ACC112 (cell line): ENCODE data around the gene AKAP10.
A peak's percentile ranks its signal among the peaks of the same experiment; 100 is the strongest.
"Not testable (repeated sequence)": the region's sequence is repeated elsewhere in the genome, so short reads cannot be mapped to it uniquely, and the experiment has no call there.

Experiments
- H2AFZ ChIP-seq: fragments of 200-600 bp; sonication (generic); one replicate; pipeline ENCODE4 v1.6.0; 2017; ENCODE audit warnings: antibody characterized with exemption, low read length; ENCODE audit not compliant: unreplicated experiment
- H3K27ac ChIP-seq: fragments of 200-600 bp; sonication (generic); 2 replicates; pipeline ENCODE4 v1.5.1; 2014; ENCODE audit warnings: low read depth, mild to moderate bottlenecking, antibody characterized with exemption, low read length, moderate library complexity
- H3K27me3 ChIP-seq: fragments of 200-600 bp; sonication (generic); 2 replicates; pipeline ENCODE4 v1.6.1; 2014; ENCODE audit warnings: mild to moderate bottlenecking, antibody characterized with exemption, low read length, moderate library complexity, mixed read lengths; ENCODE audit not compliant: insufficient read depth
- H3K36me3 ChIP-seq: fragments of 200-600 bp; sonication (generic); 2 replicates; pipeline ENCODE4 v1.6.1; 2016; ENCODE audit warnings: mild to moderate bottlenecking, antibody characterized with exemption, low read length, moderate library complexity, mixed read lengths; ENCODE audit not compliant: insufficient read depth
- H3K4me1 ChIP-seq: fragments of 200-600 bp; sonication (generic); one replicate; pipeline ENCODE4 v1.6.1; 2016; ENCODE audit warnings: low read length, mixed read lengths; ENCODE audit not compliant: insufficient read depth, unreplicated experiment, control insufficient read depth
- H3K4me3 ChIP-seq: fragments of 200-600 bp; sonication (generic); 2 replicates; pipeline ENCODE4 v1.5.1; 2014; ENCODE audit warnings: mild to moderate bottlenecking, low read depth, low read length
- H3K79me2 ChIP-seq: fragments of 200-600 bp; sonication (generic); one replicate; pipeline ENCODE4 v1.6.0; 2016; ENCODE audit warnings: low read length; ENCODE audit not compliant: control insufficient read depth, unreplicated experiment, insufficient read depth

The AKAP10 gene

GRCh38 chr17:19978209-19978802 is 678 bp upstream of the AKAP10 start:
- Histone ChIP-seq H3K27ac (peak overlapping the region; percentile 64; the same call in 1 of the 2 replicates), H2AFZ (peak overlapping the region; percentile 97), H3K4me3 (peak overlapping the region; percentile 96), H3K36me3 (no peaks in the 10 kb centered on the region), H3K27me3 (no peaks in the 10 kb centered on the region), H3K4me1 (peaks cover 20% of the 10 kb centered on the region), H3K79me2 (peaks cover 54% of the 10 kb centered on the region)

GRCh38 chr17:19975601-19976000 is 2.0 kb downstream of the AKAP10 start:
- H3K27ac ChIP-seq, result no peak overlapping the region
- H3K4me1 ChIP-seq, result peaks cover 20% of the 10 kb centered on the region
- peaks cover 79% of the 10 kb centered on the region for H3K79me2 ChIP-seq
- H3K36me3 ChIP-seq, result no peaks in the 10 kb centered on the region
- H3K27me3 ChIP-seq, result no peaks in the 10 kb centered on the region
- H3K4me3 ChIP-seq, result peak overlapping the region; percentile 96; the same call in 1 of the 2 replicates
- no peak overlapping the region for H2AFZ ChIP-seq

- Histone ChIP-seq H3K4me1 (peaks cover 26% of the 10 kb centered on the region), H3K27me3 (no peaks in the 10 kb centered on the region), H3K36me3 (peaks cover 11% of the 10 kb centered on the region; the same call in 1 of the 2 replicates), H3K27ac (no peak overlapping the region), H3K4me3 (no peak overlapping the region), H2AFZ (no peak overlapping the region), H3K79me2 (peaks cover 89% of the 10 kb centered on the region)
Measured at GRCh38 chr17:19973156-19973555, 4.5 kb downstream of the AKAP10 start.

- H2AFZ ChIP-seq, H3K4me3 ChIP-seq, H3K27me3 ChIP-seq, H3K27ac ChIP-seq: not testable (repeated sequence)
- peaks cover 35% of the 10 kb centered on the region for H3K36me3 ChIP-seq
- H3K4me1 ChIP-seq, result peaks cover 18% of the 10 kb centered on the region
- peaks cover 30% of the 10 kb centered on the region for H3K79me2 ChIP-seq
Measured at GRCh38 chr17:19962954-19963353, 14.7 kb downstream of the AKAP10 start.

GRCh38 chr17:19958023-19958422 is 19.6 kb downstream of the AKAP10 start:
- Histone ChIP-seq H3K79me2 (peaks cover 46% of the 10 kb centered on the region), H3K27me3 (no peaks in the 10 kb centered on the region), H3K27ac (peak overlapping the region; percentile 83), H2AFZ (no peak overlapping the region), H3K4me1 (peaks cover 23% of the 10 kb centered on the region), H3K36me3 (peaks cover 27% of the 10 kb centered on the region), H3K4me3 (peak overlapping the region; percentile 5; the same call in 1 of the 2 replicates)

GRCh38 chr17:19955099-19955498 is 22.5 kb downstream of the AKAP10 start:
- H3K79me2 ChIP-seq, result peaks cover 50% of the 10 kb centered on the region
- H3K4me3 ChIP-seq, result no peak overlapping the region
- H3K27ac ChIP-seq, result no peak overlapping the region
- no peaks in the 10 kb centered on the region for H3K27me3 ChIP-seq
- peaks cover 23% of the 10 kb centered on the region for H3K4me1 ChIP-seq
- H3K36me3 ChIP-seq, result peaks cover 13% of the 10 kb centered on the region
- H2AFZ ChIP-seq, result no peak overlapping the region

- not testable (repeated sequence) for H3K4me1 ChIP-seq, H3K27ac ChIP-seq, H3K27me3 ChIP-seq, H3K4me3 ChIP-seq, H2AFZ ChIP-seq
- Histone ChIP-seq H3K79me2 (peaks cover 63% of the 10 kb centered on the region), H3K36me3 (peaks cover 10% of the 10 kb centered on the region)
Measured at GRCh38 chr17:19951411-19951810, 26.2 kb downstream of the AKAP10 start.

- not testable (repeated sequence) for H3K36me3 ChIP-seq, H3K27ac ChIP-seq, H3K27me3 ChIP-seq, H2AFZ ChIP-seq, H3K4me3 ChIP-seq, H3K4me1 ChIP-seq
- peaks cover 57% of the 10 kb centered on the region for H3K79me2 ChIP-seq
Measured at GRCh38 chr17:19950624-19951195, 26.9 kb downstream of the AKAP10 start.

GRCh38 chr17:19948116-19948943 is 29.3 kb downstream of the AKAP10 start:
- Histone ChIP-seq H3K4me1 (peaks cover 6% of the 10 kb centered on the region), H3K27me3 (no peaks in the 10 kb centered on the region), H3K79me2 (peaks cover 44% of the 10 kb centered on the region), H3K27ac (no peak overlapping the region), H3K36me3 (peaks cover 6% of the 10 kb centered on the region), H2AFZ (no peak overlapping the region), H3K4me3 (no peak overlapping the region)

- Histone ChIP-seq H3K79me2 (peaks cover 34% of the 10 kb centered on the region), H3K27me3 (no peaks in the 10 kb centered on the region), H3K27ac (no peak overlapping the region), H3K36me3 (peaks cover 3% of the 10 kb centered on the region; the same call in 1 of the 2 replicates), H3K4me3 (no peak overlapping the region), H2AFZ (no peak overlapping the region), H3K4me1 (peaks cover 4% of the 10 kb centered on the region)
Measured at GRCh38 chr17:19946921-19947320, 30.7 kb downstream of the AKAP10 start.
